GM12878 (cell line): ENCODE measurements around the gene MSH3. TPM values are rescaled to one million over a fixed set of nuclear protein-coding genes. Genes with fewer than 3 reads are reported as not detected.
A peak's percentile ranks its signal among the peaks of the same experiment; 100 is the strongest.

Experiments
- ATAC-seq: fragments of 200-7000 bp; cut with Tn5 transposase; 3 replicates; pipeline ENCODE4 v1.9.1; 2020; ENCODE audit warnings: mild to moderate bottlenecking, moderate library complexity
- BruUV-seq: library from RNA; stranded (reverse); fragments of 400-500 nt; replicated peaks from 2 replicates; lab custom pipeline; 2021; lab: Mats Ljungman, UMichigan
- CTCF ChIA-PET: fragments of 300-600 bp; sonication (Branson Sonifier 250); formaldehyde crosslinking; extraction: SDS; loops from one replicate; lab custom pipeline; 2021; ENCODE audit warnings: inconsistent platforms; lab: Yijun Ruan, JAX
- POLR2A ChIA-PET: fragments of 350-600 bp; formaldehyde crosslinking; extraction: SDS; loops from one replicate; lab custom pipeline; 2021; ENCODE audit warnings: inconsistent platforms; lab: Charles Lee
- RAD21 ChIA-PET: fragments of 300-600 bp; sonication (Branson Sonifier 250); formaldehyde crosslinking; loops from one replicate; lab custom pipeline; 2023; ENCODE audit warnings: antibody characterized with exemption; ENCODE audit not compliant: unreplicated experiment; lab: Charles Lee
- SMC1A ChIA-PET: fragments of 300-600 bp; sonication (Branson Sonifier 250); formaldehyde crosslinking; loops from one replicate; lab custom pipeline; 2023; ENCODE audit not compliant: unreplicated experiment, uncharacterized antibody; lab: Charles Lee
- DNase-seq: peaks from one replicate; pipeline ENCODE4 v3.0.0-alpha.2; 2011; ENCODE audit warnings: low read depth, low spot score
- FAIRE-seq: peaks from 3 replicates; lab custom pipeline; 2011; peaks lifted over from hg19 to GRCh38; lab: Jason Lieb, UNC
- H2AFZ ChIP-seq: 2 replicates; pipeline ENCODE4 v1.6.0; 2011; ENCODE audit warnings: low read depth, low read length, control low read depth; ENCODE audit not compliant: control insufficient read depth
- H3K27ac ChIP-seq: 2 replicates; pipeline ENCODE4 v1.5.1; 2011; ENCODE audit warnings: control low read depth; ENCODE audit not compliant: control insufficient read depth, insufficient read depth
- H3K27me3 ChIP-seq, 2 experiments: replicated peaks in 1 of 2; 2 replicates each; pipeline versions ENCODE4 v1.6.0 to v1.6.1; 2011; ENCODE audit warnings: low read length in 1 of 2; ENCODE audit not compliant: control insufficient read depth in 2 of 2, insufficient read depth in 2 of 2
- H3K36me3 ChIP-seq, 2 experiments: 2 replicates each; pipeline ENCODE4 v1.5.1; 2011; ENCODE audit warnings: low read length in 1 of 2; ENCODE audit not compliant: control insufficient read depth in 2 of 2, insufficient read depth in 2 of 2
- H3K4me1 ChIP-seq: 2 replicates; pipeline ENCODE4 v1.6.1; 2011; ENCODE audit warnings: mild to moderate bottlenecking, low read length, moderate library complexity, mixed read lengths; ENCODE audit not compliant: control insufficient read depth, insufficient read depth
- H3K4me2 ChIP-seq: 2 replicates; pipeline ENCODE4 v1.6.0; 2011; ENCODE audit warnings: control low read depth; ENCODE audit not compliant: control insufficient read depth, insufficient read depth
- H3K4me3 ChIP-seq: fragments of 200-600 bp; sonication (generic); 2 replicates; pipeline ENCODE4 v1.5.1; 2016
- H3K79me2 ChIP-seq: 2 replicates; pipeline ENCODE4 v1.6.0; 2011; ENCODE audit warnings: low read length; ENCODE audit not compliant: control insufficient read depth, insufficient read depth
- H3K9ac ChIP-seq: 2 replicates; pipeline ENCODE4 v1.8.0; 2011; ENCODE audit warnings: low read length, control low read depth, mixed read lengths; ENCODE audit not compliant: control insufficient read depth, insufficient read depth
- H3K9me3 ChIP-seq: replicated peaks from 3 replicates; pipeline ENCODE4 v1.5.1; 2011; ENCODE audit warnings: mild to moderate bottlenecking, low read length; ENCODE audit not compliant: control insufficient read depth, insufficient read depth
- H4K20me1 ChIP-seq: 2 replicates; pipeline ENCODE4 v1.6.0; 2011; ENCODE audit not compliant: control insufficient read depth, insufficient read depth
- BCL11A ChIP-seq: IDR thresholded peaks from 2 replicates; pipeline ENCODE4 v1.6.1; 2011; ENCODE audit warnings: low read depth, low read length
- CREM ChIP-seq: IDR thresholded peaks from 2 replicates; pipeline ENCODE4 v1.6.1; 2014; ENCODE audit warnings: antibody characterized with exemption, low read depth
- EGR1 ChIP-seq, 2 experiments: IDR thresholded peaks; 1 replicate in 1 of 2; 2 replicates in 1 of 2; pipeline ENCODE4 v1.6.1; 2011 to 2012; ENCODE audit warnings: low read depth in 2 of 2, low read length in 2 of 2, borderline replicate concordance in 1 of 2, mild to moderate bottlenecking in 1 of 2, moderate library complexity in 1 of 2
- ETV6 ChIP-seq, 2 experiments: fragments of 450-650 bp in 1 of 2; IDR thresholded peaks in 1 of 2; conservative IDR thresholded peaks in 1 of 2; 2 replicates each; pipeline ENCODE4 v1.6.1; 2014; ENCODE audit warnings: antibody characterized with exemption in 1 of 2, borderline replicate concordance in 1 of 2, low read depth in 1 of 2, mild to moderate bottlenecking in 1 of 2, moderate library complexity in 1 of 2
- FOS ChIP-seq: IDR thresholded peaks from 3 replicates; pipeline ENCODE4 v1.6.1; 2011; ENCODE audit warnings: borderline replicate concordance; ENCODE audit not compliant: insufficient read length; ENCODE audit errors: extremely low read depth
- HSF1 ChIP-seq: fragments of 150-350 bp; IDR thresholded peaks from 2 replicates; pipeline ENCODE4 v1.6.1; 2014; ENCODE audit warnings: mild to moderate bottlenecking, low read depth, low read length
- IKZF1 ChIP-seq: fragments of 450-650 bp; conservative IDR thresholded peaks from 2 replicates; pipeline ENCODE4 v1.6.1; 2017; ENCODE audit warnings: antibody characterized with exemption, mild to moderate bottlenecking
- IRF4 ChIP-seq: IDR thresholded peaks from 2 replicates; pipeline ENCODE4 v1.6.1; 2011; ENCODE audit warnings: low read depth, low read length
- MEF2A ChIP-seq: IDR thresholded peaks from 2 replicates; pipeline ENCODE4 v1.6.1; 2011; ENCODE audit warnings: low read depth, mild to moderate bottlenecking, low read length, moderate library complexity; ENCODE audit not compliant: insufficient read depth
- MEF2B ChIP-seq: fragments of 450-650 bp; IDR thresholded peaks from 2 replicates; pipeline ENCODE4 v1.6.1; 2018; ENCODE audit warnings: mild to moderate bottlenecking, moderate library complexity; ENCODE audit not compliant: partially characterized antibody, poor library complexity, severe bottlenecking
- MTA3 ChIP-seq: IDR thresholded peaks from 2 replicates; pipeline ENCODE4 v1.6.1; 2012; ENCODE audit warnings: low read length, inconsistent platforms, borderline replicate concordance
- RFX5 ChIP-seq: IDR thresholded peaks from 2 replicates; pipeline ENCODE4 v1.6.1; 2011; ENCODE audit warnings: low read depth, low read length, improper control_type of control experiment
- RUNX3 ChIP-seq: IDR thresholded peaks from 2 replicates; pipeline ENCODE4 v1.6.1; 2012; ENCODE audit warnings: low read length, inconsistent platforms
- SKIL ChIP-seq: fragments of 450-650 bp; IDR thresholded peaks from 2 replicates; pipeline ENCODE4 v1.6.1; 2017; ENCODE audit warnings: mild to moderate bottlenecking, low read depth, inconsistent platforms; ENCODE audit not compliant: poor library complexity, severe bottlenecking
- STAT3 ChIP-seq: IDR thresholded peaks from 2 replicates; pipeline ENCODE4 v1.6.1; 2011; ENCODE audit warnings: low read depth, low read length, improper control_type of control experiment
- WGBS: methylation state at CpG from one replicate; pipeline ENCODE4 v1.1.6; 2016; ENCODE audit warnings: low lambda C conversion rate; ENCODE audit not compliant: insufficient replicate concordance, insufficient coverage; ENCODE audit errors: missing lambda C conversion rate; 5-methylcytosine and 5-hydroxymethylcytosine counted together
- in situ Hi-C: fragments of 300-500 bp; cut with MboI; formaldehyde crosslinking; loops from 9 replicates; pipeline ENCODE4 v1.14.3; 2018; ENCODE audit warnings: mixed read lengths
- intact Hi-C: fragments of 100-400 bp; cut with micrococcal nuclease; formaldehyde crosslinking; loops from one replicate; pipeline ENCODE4 v1.14.2; 2022; ENCODE audit not compliant: unreplicated experiment
- polyA plus RNA-seq, 11 experiments: library from polyadenylated mRNA; depleted of rRNA in 4 of 11; unstranded in 6 of 11; stranded (reverse) in 5 of 11; fragments of >200 nt; fragmentation: Nextera tagmentation in 4 of 11; fragmentation: Illumina TruSeq in 1 of 11; extraction: Ambion mirVana in 4 of 11; extraction: Trizol in 1 of 11; gene quantifications; 1 replicate in 1 of 11; 2 replicates in 10 of 11; pipeline versions ENCODE4 v1.2.1 to v1.2.3, GENCODE V29; 2011 to 2016; ENCODE audit warnings: inconsistent platforms in 2 of 11, missing spikeins in 2 of 11, low read depth in 1 of 11
- total RNA-seq, 4 experiments: library from RNA; depleted of rRNA in 3 of 4; stranded (reverse); fragments of >200 nt in 3 of 4; fragmentation: Illumina TruSeq in 1 of 4; extraction: Trizol in 1 of 4; gene quantifications; 2 replicates each; pipeline versions ENCODE4 v1.2.1 to v1.2.3, GENCODE V29; 2013 to 2021
- TF ChIP-seq, protein P1 (sequence below): IDR thresholded peaks from 2 replicates; pipeline ENCODE4 v1.6.1; 2011; ENCODE audit warnings: low read depth, low read length, improper control_type of control experiment, borderline replicate concordance
- TF ChIP-seq, protein P2 (sequence below): IDR thresholded peaks from 2 replicates; pipeline ENCODE4 v1.6.1; 2012; ENCODE audit warnings: low read length, inconsistent platforms

Gene MSH3
- total and polyA plus RNA-seq, 10 of the 15 experiments (the other 5 are each of a cell fraction or from before 2014, with no cell fraction given) = 4.7 to 17.5 (median 12.2) TPM

- POLR2A ChIA-PET = no interaction called here
- peaks cover 7% of the 10 kb centered on the region; the same call in 1 of the 2 replicates for H3K4me1 ChIP-seq
- no peaks in the 10 kb centered on the region for H4K20me1 ChIP-seq
- in situ Hi-C loops = no loop called here
- H3K4me2 ChIP-seq = peak overlapping the region; percentile 38; the same call in 1 of the 2 replicates
- H3K27me3 ChIP-seq = no peaks in the 10 kb centered on the region
- ATAC-seq (peak; percentile 77), DNase-seq (no peak), FAIRE-seq (peak; percentile 69)
- no peak overlapping the region for H3K9ac ChIP-seq
- intact Hi-C loops = no loop called here
- RAD21 ChIA-PET = no interaction called here
- H2AFZ ChIP-seq = no peak overlapping the region
- H3K4me3 ChIP-seq = no peak overlapping the region
- SMC1A ChIA-PET = interaction anchor here (1.2 kb wide), 1 partner anchor 9 kb away, joined by 3 read pairs; no protein-coding TSS in a partner anchor
- peaks cover 0 to 1% of the 10 kb centered on the region in 2 experiments; a peak in 2 of 4 replicates for H3K36me3 ChIP-seq
- H3K9me3 ChIP-seq = no peaks in the 10 kb centered on the region
- H3K27ac ChIP-seq = no peak overlapping the region
- CTCF ChIA-PET = interaction anchor here (0.8 to 1.4 kb wide), 2 partner anchors 10 to 177 kb away, joined by 3 read pairs; no protein-coding TSS in a partner anchor
- 32% methylated on average over 3 of the region's 3 CpGs for WGBS
- BruUV-seq = no TSS peak
- H3K79me2 ChIP-seq = no peaks in the 10 kb centered on the region
- TF ChIP-seq SKIL (no peak), RUNX3 (peak; percentile 40; the same call in 1 of the 2 replicates), RFX5 (no peak), MTA3 (no peak), EGR1 (IDR thresholded peaks at IDR 0.05; ENCODE audit: borderline replicate concordance in 1 of 2, low read depth in 2 of 2, low read length in 2 of 2) (peak in 1 of 2 experiments; percentile 71; a peak in 1 of 3 replicates), IKZF1 (peak; percentile 42), MEF2B (peak; percentile 12), BCL11A (peak; percentile 48; the same call in 1 of the 2 replicates), CREM (peak; percentile 37; the same call in 1 of the 2 replicates), ETV6 (conservative IDR thresholded peaks at IDR 0.05 in 1 of 2, IDR thresholded peaks at IDR 0.05 in 1 of 2; ENCODE audit: borderline replicate concordance in 1 of 2, low read depth in 1 of 2) (peak in 1 of 2 experiments; percentile 48; a peak in 1 of 4 replicates), MEF2A (peak; percentile 73), IRF4 (peak; percentile 49; the same call in 1 of the 2 replicates), FOS (no peak), STAT3 (no peak), HSF1 (no peak)
- TF ChIP-seq, protein P1, sequence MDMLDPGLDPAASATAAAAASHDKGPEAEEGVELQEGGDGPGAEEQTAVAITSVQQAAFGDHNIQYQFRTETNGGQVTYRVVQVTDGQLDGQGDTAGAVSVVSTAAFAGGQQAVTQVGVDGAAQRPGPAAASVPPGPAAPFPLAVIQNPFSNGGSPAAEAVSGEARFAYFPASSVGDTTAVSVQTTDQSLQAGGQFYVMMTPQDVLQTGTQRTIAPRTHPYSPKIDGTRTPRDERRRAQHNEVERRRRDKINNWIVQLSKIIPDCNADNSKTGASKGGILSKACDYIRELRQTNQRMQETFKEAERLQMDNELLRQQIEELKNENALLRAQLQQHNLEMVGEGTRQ = no peak
- TF ChIP-seq, protein P2, sequence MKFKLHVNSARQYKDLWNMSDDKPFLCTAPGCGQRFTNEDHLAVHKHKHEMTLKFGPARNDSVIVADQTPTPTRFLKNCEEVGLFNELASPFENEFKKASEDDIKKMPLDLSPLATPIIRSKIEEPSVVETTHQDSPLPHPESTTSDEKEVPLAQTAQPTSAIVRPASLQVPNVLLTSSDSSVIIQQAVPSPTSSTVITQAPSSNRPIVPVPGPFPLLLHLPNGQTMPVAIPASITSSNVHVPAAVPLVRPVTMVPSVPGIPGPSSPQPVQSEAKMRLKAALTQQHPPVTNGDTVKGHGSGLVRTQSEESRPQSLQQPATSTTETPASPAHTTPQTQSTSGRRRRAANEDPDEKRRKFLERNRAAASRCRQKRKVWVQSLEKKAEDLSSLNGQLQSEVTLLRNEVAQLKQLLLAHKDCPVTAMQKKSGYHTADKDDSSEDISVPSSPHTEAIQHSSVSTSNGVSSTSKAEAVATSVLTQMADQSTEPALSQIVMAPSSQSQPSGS = peak; percentile 59
Observed at GRCh38 chr5:80864706-80865435, 210.4 kb downstream of the MSH3 start.
